Neuronal stem cell (in vitro differentiated cells): Measurements from ENCODE around the gene IFT22. TPM values are rescaled to one million over a fixed set of nuclear protein-coding genes. Genes with fewer than 3 reads are reported as not detected.

ENCODE experiments used
- small RNA-seq: library from polyadenylated mRNA; stranded (forward); fragments of <200 nt; extraction: miRNeasy Mini kit (QIAGEN cat#:217004); gene quantifications from one replicate; pipeline ENCODE3, GENCODE V24; 2013; ENCODE audit not compliant: insufficient read depth

IFT22 gene

Small RNA genes within 50 kb of the gene (small RNA-seq; reads per million reads assigned to genes)
- not detected for gene RNU6-1104P
